Measurements from ENCODE around the gene KCND1.

The KCND1 gene

GRCh38 chrX:48976086-48976485 is 4.4 kb upstream of the KCND1 start:
- no peak for DNase-seq (ENCODE audit: low read depth)
- H3K4me3 ChIP-seq (ENCODE audit: low read depth, low read length), result no peak overlapping the region

- no peak for DNase-seq (ENCODE audit: low read depth)
- no peak overlapping the region for H3K4me3 ChIP-seq (ENCODE audit: low read depth, low read length)
Observed at GRCh38 chrX:48975541-48975940, 3.9 kb upstream of the KCND1 start.

- DNase-seq (ENCODE audit: low read depth), result no peak
- no peak overlapping the region for H3K4me3 ChIP-seq (ENCODE audit: low read depth, low read length)
Observed at GRCh38 chrX:48975041-48975440, 3.4 kb upstream of the KCND1 start.

- DNase-seq (ENCODE audit: low read depth), result no peak
- H3K4me3 ChIP-seq (ENCODE audit: low read depth, low read length), result no peak overlapping the region
Observed at GRCh38 chrX:48974574-48974973, 2.9 kb upstream of the KCND1 start.

GRCh38 chrX:48974033-48974432 is 2.4 kb upstream of the KCND1 start:
- no peak for DNase-seq (ENCODE audit: low read depth)
- no peak overlapping the region for H3K4me3 ChIP-seq (ENCODE audit: low read depth, low read length)

GRCh38 chrX:48972220-48973164 is 848 bp upstream of the KCND1 start:
- peak overlapping the region; percentile 52 for H3K4me3 ChIP-seq (ENCODE audit: low read depth, low read length)
- no peak for DNase-seq (ENCODE audit: low read depth)

- no peak for DNase-seq (ENCODE audit: low read depth)
- H3K4me3 ChIP-seq (ENCODE audit: low read depth, low read length), result no peak overlapping the region
Observed at GRCh38 chrX:48969471-48969870, 2.2 kb downstream of the KCND1 start.

- H3K4me3 ChIP-seq (ENCODE audit: low read depth, low read length), result no peak overlapping the region
- DNase-seq (ENCODE audit: low read depth), result no peak
Observed at GRCh38 chrX:48968377-48968776, 3.3 kb downstream of the KCND1 start.

- H3K4me3 ChIP-seq (ENCODE audit: low read depth, low read length), result no peak overlapping the region
- DNase-seq (ENCODE audit: low read depth), result no peak
Observed at GRCh38 chrX:48966796-48967579, 4.7 kb downstream of the KCND1 start.

GRCh38 chrX:48965959-48966358 is 5.7 kb downstream of the KCND1 start:
- DNase-seq (ENCODE audit: low read depth), result no peak
- H3K4me3 ChIP-seq (ENCODE audit: low read depth, low read length), result no peak overlapping the region

- no peak for DNase-seq (ENCODE audit: low read depth)
- no peak overlapping the region for H3K4me3 ChIP-seq (ENCODE audit: low read depth, low read length)
Observed at GRCh38 chrX:48961585-48962091, 10.0 kb downstream of the KCND1 start.

GRCh38 chrX:48960291-48960690 is 11.4 kb downstream of the KCND1 start:
- no peak overlapping the region for H3K4me3 ChIP-seq (ENCODE audit: low read depth, low read length)

GRCh38 chrX:48958635-48959094 is 13.0 kb downstream of the KCND1 start:
- no peak for DNase-seq (ENCODE audit: low read depth)
- peak overlapping the region; percentile 51 for H3K4me3 ChIP-seq (ENCODE audit: low read depth, low read length)

More at GRCh38 chrX:48960291-48960690, 11.4 kb downstream of the KCND1 start:
- DNase-seq (ENCODE audit: low read depth), result no peak

GRCh38 chrX:48957827-48958634 is 13.6 kb downstream of the KCND1 start:
- peak; percentile 94 for DNase-seq (ENCODE audit: low read depth)

GRCh38 chrX:48957477-48957826 is 14.2 kb downstream of the KCND1 start, which contains the start of gene OTUD5:
Gene OTUD5 (minus strand): TSS chrX:48957607. CDS start chrX:48957570, 37 bp downstream.
- H3K4me3 ChIP-seq (ENCODE audit: low read depth, low read length), result peak within 1 kb of the TSS; percentile 51
- DNase-seq (ENCODE audit: low read depth), result no peak

More at GRCh38 chrX:48957827-48958634, 13.6 kb downstream of the KCND1 start:
- H3K4me3 ChIP-seq (ENCODE audit: low read depth, low read length), result peak overlapping the region; percentile 51

GRCh38 chrX:48956728-48957414 is 14.8 kb downstream of the KCND1 start:
- peak overlapping the region; percentile 51 for H3K4me3 ChIP-seq (ENCODE audit: low read depth, low read length)
- no peak for DNase-seq (ENCODE audit: low read depth)

GRCh38 chrX:48948589-48948988 is 23.1 kb downstream of the KCND1 start:
- DNase-seq (ENCODE audit: low read depth), result no peak
- no peak overlapping the region for H3K4me3 ChIP-seq (ENCODE audit: low read depth, low read length)

- no peak overlapping the region for H3K4me3 ChIP-seq (ENCODE audit: low read depth, low read length)
- DNase-seq (ENCODE audit: low read depth), result no peak
Observed at GRCh38 chrX:48945517-48946348, 25.9 kb downstream of the KCND1 start.
